HG03354 (cell line): ENCODE results near the gene BCAR3.

Experiments used
- ATAC-seq: cut with Tn5 transposase; IDR thresholded peaks from one replicate; pipeline ENCODE4 v1.9.1; 2021; ENCODE audit warnings: mild to moderate bottlenecking; ENCODE audit not compliant: unreplicated experiment, poor library complexity, severe bottlenecking

Gene BCAR3

DNA sequence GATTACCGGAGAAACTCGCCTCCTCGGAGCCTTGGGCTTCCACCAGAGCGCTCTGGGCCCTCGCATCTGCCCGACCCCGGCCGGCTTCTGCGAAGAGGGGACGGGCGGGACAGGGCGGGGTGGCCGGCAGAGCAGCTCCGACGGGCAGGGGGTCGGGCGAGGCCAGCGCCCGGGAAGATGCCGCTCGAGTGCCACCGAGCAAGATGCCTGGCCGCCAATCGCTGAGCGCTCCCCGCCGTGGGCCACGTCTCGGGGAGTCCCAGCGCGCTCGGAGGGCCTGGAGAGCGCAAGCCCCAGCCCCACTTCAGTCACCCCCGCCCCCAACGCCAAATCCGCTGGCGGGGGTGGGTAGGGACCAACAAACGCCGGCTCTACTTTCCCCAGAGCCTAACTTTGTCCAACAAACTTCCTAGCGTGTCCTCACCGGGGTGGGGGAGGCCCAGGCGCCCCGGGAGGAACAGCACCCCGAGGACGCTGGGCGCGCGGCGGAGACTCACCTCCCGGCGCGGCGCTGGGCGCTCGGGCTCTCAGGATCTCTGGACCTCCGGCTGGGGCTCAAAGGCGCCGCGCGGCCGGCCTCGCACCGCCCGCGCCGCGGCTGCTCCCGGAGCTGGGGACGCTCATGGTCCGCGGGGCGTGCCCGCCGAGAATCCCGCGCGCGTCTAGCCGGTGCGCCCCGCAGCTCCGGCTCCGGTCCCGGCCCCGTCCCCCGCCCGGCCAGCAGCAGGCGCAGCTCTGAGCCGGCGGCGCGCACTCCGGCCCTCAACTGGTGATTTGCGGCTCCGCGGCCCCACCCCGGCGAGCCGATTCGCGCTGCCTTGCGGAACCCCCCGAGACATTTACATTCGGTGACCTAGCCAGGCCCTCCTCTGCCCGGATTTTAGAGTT is at the start of gene BCAR3:
Gene BCAR3 (minus strand): TSS at position 737 of the 888 bp plus-strand sequence. CDS start 6,907 bp downstream, outside the sequence.
- ATAC-seq: peak; percentile 75

- no peak for ATAC-seq
Observed at GRCh38 chr1:93730621-93731020, 49.0 kb upstream of the BCAR3 start.

DNA sequence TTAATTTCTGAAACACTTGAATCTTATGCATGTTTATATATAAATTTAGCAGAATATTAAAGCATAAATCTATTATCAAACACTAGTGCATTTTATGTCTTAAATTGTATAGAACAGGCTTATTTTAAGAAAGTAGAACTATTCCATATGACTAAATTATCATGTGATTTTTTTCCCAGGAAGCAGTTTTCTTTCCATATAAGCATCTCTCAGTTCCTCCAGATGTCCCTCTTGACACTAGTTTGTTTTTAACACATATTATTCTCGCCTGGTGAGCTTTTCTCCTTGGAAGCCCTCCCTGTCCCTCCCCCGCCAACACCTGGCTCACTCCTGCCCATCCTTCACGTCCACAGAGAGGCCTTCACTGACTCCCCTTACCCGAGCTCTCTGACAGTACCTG is 48.3 kb upstream of the BCAR3 start:
- ATAC-seq: no peak

DNA sequence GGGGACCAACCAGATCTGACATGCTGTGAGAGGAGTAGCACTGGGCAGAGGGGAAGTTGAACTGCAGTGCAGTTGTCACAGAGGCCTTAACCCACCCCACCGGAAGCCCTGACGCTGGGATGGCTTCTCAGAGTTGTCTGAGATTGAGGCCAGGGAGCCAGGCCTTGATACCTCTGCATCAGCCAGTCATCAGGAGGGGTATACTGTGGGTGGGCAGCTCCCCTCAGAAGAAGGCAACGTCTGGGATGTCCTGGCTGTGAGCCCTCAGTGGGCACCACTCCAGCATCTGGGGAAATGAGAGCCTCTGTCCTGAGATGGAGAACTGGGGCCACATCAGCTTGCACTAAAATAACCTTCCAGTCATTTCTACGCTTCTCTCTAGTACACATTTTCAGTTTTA is 47.9 kb upstream of the BCAR3 start:
- ATAC-seq: no peak

- no peak for ATAC-seq
Observed at GRCh38 chr1:93728480-93729131, 47.0 kb upstream of the BCAR3 start.

GRCh38 chr1:93723733-93724270 is 42.2 kb upstream of the BCAR3 start:
- no peak for ATAC-seq

- no peak for ATAC-seq
Observed at GRCh38 chr1:93723110-93723509, 41.5 kb upstream of the BCAR3 start.

DNA sequence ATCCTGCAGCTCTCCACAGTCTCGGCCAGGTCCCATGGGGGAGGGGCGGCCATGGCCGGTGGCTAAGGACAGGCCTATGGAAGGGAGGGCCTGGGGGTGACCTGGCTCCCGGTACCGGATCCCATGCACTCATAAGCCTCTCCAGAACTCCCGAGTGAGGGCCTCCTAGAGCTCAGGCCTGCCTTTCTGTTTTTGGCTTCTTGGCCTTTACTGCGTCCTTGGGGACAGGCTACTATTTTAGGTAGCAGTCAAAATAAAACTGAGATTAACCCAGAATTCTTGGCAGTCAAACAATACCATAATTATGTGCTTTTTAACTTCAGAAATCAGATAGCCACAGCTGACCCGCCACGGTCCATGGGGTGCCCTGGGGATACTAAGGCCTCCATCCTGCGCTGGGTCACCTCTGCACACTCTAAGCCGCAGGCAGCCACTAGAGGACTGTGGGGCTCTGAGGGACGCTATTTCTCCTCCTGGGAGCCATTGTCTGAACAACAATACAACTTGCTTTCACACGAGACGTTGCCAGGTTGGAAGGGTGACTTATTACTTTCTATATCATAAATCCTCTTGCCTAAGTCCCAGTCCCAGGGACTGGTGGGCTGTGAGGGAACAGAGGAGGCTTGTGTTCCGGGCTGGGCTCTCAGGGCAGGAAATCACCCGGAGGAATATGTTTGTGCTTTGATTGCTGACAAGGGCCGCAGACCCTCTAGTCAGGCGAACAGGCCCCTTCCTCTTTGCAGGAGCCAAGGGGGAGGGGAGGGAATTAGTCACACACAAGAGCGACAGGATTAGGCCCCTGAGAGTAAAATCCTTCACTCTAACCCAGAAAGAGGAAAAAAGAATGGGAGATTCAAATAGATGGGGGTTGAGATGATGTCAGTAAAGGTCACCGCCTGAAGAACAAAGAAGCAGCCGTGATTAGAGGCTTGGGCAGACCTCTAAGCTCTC is 40.7 kb upstream of the BCAR3 start:
- ATAC-seq: no peak

GRCh38 chr1:93720956-93721626 is 39.5 kb upstream of the BCAR3 start:
- ATAC-seq: no peak

DNA sequence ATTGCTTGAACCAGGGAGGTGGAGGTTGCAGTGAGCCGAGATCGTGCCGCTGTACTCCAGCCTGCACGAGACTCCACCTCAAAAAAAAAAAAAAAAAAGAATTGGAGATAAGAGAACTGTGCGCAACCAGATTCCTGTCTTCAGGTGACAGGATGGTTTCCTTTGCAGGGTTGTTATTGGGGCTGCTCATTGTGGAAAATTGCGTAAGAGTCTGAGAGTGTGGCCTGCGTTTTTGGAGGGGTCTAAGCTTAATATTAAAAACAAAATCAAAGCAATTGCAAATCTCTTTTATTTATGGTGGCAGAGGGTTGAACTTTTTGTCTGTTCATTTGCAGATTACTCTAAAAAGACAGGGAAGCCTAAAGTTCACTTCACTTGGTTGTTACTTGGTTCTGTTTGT is 36.0 kb upstream of the BCAR3 start:
- ATAC-seq: no peak

DNA sequence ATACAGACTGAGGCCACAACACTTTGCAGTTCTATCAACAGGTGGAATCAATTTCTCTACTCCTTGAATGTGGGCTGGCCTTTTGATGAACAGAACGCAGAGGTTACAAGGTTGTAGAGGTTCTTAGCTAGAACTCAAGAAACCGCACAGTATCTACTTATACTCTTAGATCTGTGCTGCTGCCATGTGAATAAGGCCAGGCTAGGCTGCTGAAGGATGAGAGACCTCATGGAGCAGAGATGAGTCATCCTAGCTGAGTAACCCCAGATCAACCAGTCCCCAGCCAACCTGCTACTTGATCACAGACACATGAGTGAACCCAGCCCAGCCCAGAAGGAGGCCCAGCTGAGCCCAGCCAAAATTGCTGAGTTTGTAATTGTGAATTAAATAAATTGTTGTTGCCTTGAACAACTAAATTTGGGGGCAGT is 35.3 kb upstream of the BCAR3 start:
- ATAC-seq: no peak

GRCh38 chr1:93716163-93716562 is 34.5 kb upstream of the BCAR3 start:
- no peak for ATAC-seq

GRCh38 chr1:93715529-93716126 is 34.0 kb upstream of the BCAR3 start:
- ATAC-seq: no peak

GRCh38 chr1:93714356-93714755 is 32.7 kb upstream of the BCAR3 start:
- ATAC-seq: no peak

- ATAC-seq: no peak
Observed at GRCh38 chr1:93713341-93713740, 31.7 kb upstream of the BCAR3 start.

DNA sequence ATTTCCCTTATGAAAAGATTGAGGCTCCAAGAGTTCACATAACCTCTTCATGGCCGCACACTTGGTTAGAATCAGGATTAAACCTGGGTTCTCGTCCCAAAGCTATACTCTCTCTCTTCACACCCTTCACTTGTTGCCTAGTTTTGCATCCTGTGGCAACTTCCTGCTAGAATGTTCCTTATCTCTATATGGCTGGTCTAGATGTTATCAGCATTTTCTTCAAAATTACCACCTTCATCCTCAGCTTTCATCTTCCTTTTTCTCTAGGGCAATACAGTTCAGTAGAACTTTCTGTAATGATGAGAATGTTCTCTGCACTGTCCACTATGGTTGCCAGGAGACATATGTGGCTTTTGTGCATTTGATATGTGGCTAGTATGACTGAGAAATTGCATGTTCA is 31.1 kb upstream of the BCAR3 start:
- no peak for ATAC-seq

GRCh38 chr1:93710499-93711453 is 29.1 kb upstream of the BCAR3 start:
- ATAC-seq: no peak
